IMR-90 (cell line): ENCODE results near the gene TBC1D10A. TPM values are rescaled to one million over a fixed set of nuclear protein-coding genes. Genes with fewer than 3 reads are reported as not detected.

Experiments
- ATAC-seq: fragments of 200-7000 bp; cut with Tn5 transposase; 2 replicates; pipeline ENCODE4 v1.9.1; 2020; ENCODE audit warnings: low read depth, mild to moderate bottlenecking, moderate library complexity
- BruUV-seq: library from RNA; stranded (reverse); fragments of 400-500 nt; replicated peaks from 2 replicates; lab custom pipeline; 2021; lab: Mats Ljungman, UMichigan
- CTCF ChIA-PET: fragments of 300-600 bp; formaldehyde crosslinking; extraction: SDS; loops from one replicate; lab custom pipeline; 2021; ENCODE audit warnings: antibody characterized with exemption; lab: Yijun Ruan, JAX
- POLR2A ChIA-PET: fragments of 300-600 bp; sonication (Branson Sonifier 250); formaldehyde crosslinking; loops from one replicate; lab custom pipeline; 2022; ENCODE audit warnings: antibody characterized with exemption; ENCODE audit not compliant: unreplicated experiment; lab: Charles Lee
- DNase-seq: peaks from one replicate; pipeline ENCODE4 v3.0.0; 2013
- H2AFZ ChIP-seq: replicated peaks from 2 replicates; pipeline ENCODE3; 2013; ENCODE audit warnings: low read length, mild to moderate bottlenecking; ENCODE audit not compliant: poor library complexity
- H2AK5ac ChIP-seq: 2 replicates; pipeline ENCODE4 v1.6.1; 2013; ENCODE audit warnings: low read depth, low read length, inconsistent platforms
- H2AK9ac ChIP-seq: replicated peaks from 2 replicates; pipeline ENCODE3; 2013; ENCODE audit warnings: mild to moderate bottlenecking, low read depth, low read length, moderate library complexity; ENCODE audit not compliant: poor library complexity
- H2BK120ac ChIP-seq: 2 replicates; pipeline ENCODE4 v1.6.1; 2013; ENCODE audit warnings: low read depth, low read length, inconsistent platforms
- H2BK15ac ChIP-seq: 3 replicates; pipeline ENCODE4 v1.6.1; 2013; ENCODE audit warnings: low read depth, low read length, inconsistent platforms
- H2BK20ac ChIP-seq: 2 replicates; pipeline ENCODE4 v1.6.1; 2013; ENCODE audit warnings: low read depth, mild to moderate bottlenecking, inconsistent platforms, low read length, moderate library complexity
- H2BK5ac ChIP-seq: 2 replicates; pipeline ENCODE4 v1.6.1; 2013; ENCODE audit warnings: mild to moderate bottlenecking, low read depth, low read length, inconsistent platforms; ENCODE audit not compliant: poor library complexity, severe bottlenecking
- H3K14ac ChIP-seq: replicated peaks from 2 replicates; pipeline ENCODE4 v1.6.1; 2013; ENCODE audit warnings: low read depth, low read length, inconsistent platforms
- H3K18ac ChIP-seq: 2 replicates; pipeline ENCODE4 v1.6.1; 2013; ENCODE audit warnings: low read depth, low read length, control low read depth
- H3K23ac ChIP-seq: 2 replicates; pipeline ENCODE4 v1.6.1; 2013; ENCODE audit warnings: low read depth, low read length, inconsistent platforms
- H3K27ac ChIP-seq: 2 replicates; pipeline ENCODE4 v1.5.1; 2013; ENCODE audit warnings: mild to moderate bottlenecking, control low read depth, low read length; ENCODE audit not compliant: insufficient read depth
- H3K27me3 ChIP-seq: 2 replicates; pipeline ENCODE4 v1.6.1; 2013; ENCODE audit warnings: low read length; ENCODE audit not compliant: control insufficient read depth, insufficient read depth
- H3K36me3 ChIP-seq: 2 replicates; pipeline ENCODE4 v1.6.1; 2013; ENCODE audit warnings: low read length, mixed read lengths; ENCODE audit not compliant: control insufficient read depth, insufficient read depth
- H3K4ac ChIP-seq: 2 replicates; pipeline ENCODE4 v1.6.1; 2013; ENCODE audit warnings: low read depth, low read length, inconsistent platforms
- H3K4me1 ChIP-seq: 2 replicates; pipeline ENCODE4 v1.6.1; 2013; ENCODE audit warnings: low read length, mixed read lengths; ENCODE audit not compliant: control insufficient read depth, insufficient read depth
- H3K4me2 ChIP-seq: 2 replicates; pipeline ENCODE4 v1.6.1; 2013; ENCODE audit warnings: low read depth, mild to moderate bottlenecking, control low read depth, low read length, moderate library complexity
- H3K4me3 ChIP-seq: 2 replicates; pipeline ENCODE4 v1.5.1; 2013; ENCODE audit warnings: low read depth, mild to moderate bottlenecking, control low read depth, low read length, moderate library complexity; ENCODE audit not compliant: insufficient read depth
- H3K56ac ChIP-seq: 2 replicates; pipeline ENCODE4 v1.6.1; 2013; ENCODE audit warnings: low read length, inconsistent platforms; ENCODE audit not compliant: insufficient read depth; ENCODE audit errors: extremely low read depth
- H3K79me1 ChIP-seq, 2 experiments: 2 replicates each; pipeline ENCODE4 v1.6.1; 2013; ENCODE audit warnings: low read length in 2 of 2, inconsistent platforms in 1 of 2, low read depth in 1 of 2
- H3K9ac ChIP-seq: 2 replicates; pipeline ENCODE4 v1.6.1; 2013; ENCODE audit warnings: low read depth, low read length, control low read depth
- H3K9me1 ChIP-seq: 2 replicates; pipeline ENCODE4 v1.6.1; 2013; ENCODE audit warnings: low read length, inconsistent platforms; ENCODE audit not compliant: insufficient read depth
- H3K9me3 ChIP-seq: 2 replicates; pipeline ENCODE4 v1.6.1; 2013; ENCODE audit warnings: low read length; ENCODE audit not compliant: control insufficient read depth, insufficient read depth
- H4K20me1 ChIP-seq: 2 replicates; pipeline ENCODE4 v1.6.1; 2013; ENCODE audit warnings: low read length, inconsistent platforms; ENCODE audit not compliant: insufficient read depth
- H4K5ac ChIP-seq: 2 replicates; pipeline ENCODE4 v1.6.1; 2013; ENCODE audit warnings: mild to moderate bottlenecking, low read depth, low read length, control low read depth
- H4K8ac ChIP-seq, 2 experiments: 2 replicates each; pipeline ENCODE4 v1.6.1; 2013; ENCODE audit warnings: low read depth in 2 of 2, low read length in 2 of 2, control low read depth in 1 of 2, inconsistent platforms in 1 of 2
- H4K91ac ChIP-seq: 2 replicates; pipeline ENCODE4 v1.6.1; 2013; ENCODE audit warnings: low read depth, low read length, inconsistent platforms; ENCODE audit not compliant: insufficient read depth
- CHD1 ChIP-seq: IDR thresholded peaks from 2 replicates; pipeline ENCODE4 v1.6.1; 2012; ENCODE audit warnings: low read depth, low read length, improper control_type of control experiment
- FOS ChIP-seq: fragments of 150-350 bp; IDR thresholded peaks from 2 replicates; pipeline ENCODE4 v1.6.1; 2016; ENCODE audit warnings: low read depth, low read length
- MAFK ChIP-seq: IDR thresholded peaks from 2 replicates; pipeline ENCODE4 v1.6.1; 2012; ENCODE audit warnings: low read depth, low read length, improper control_type of control experiment
- POLR2A ChIP-seq: IDR thresholded peaks from 2 replicates; pipeline ENCODE4 v1.6.1; 2012; ENCODE audit warnings: mild to moderate bottlenecking, low read depth, low read length
- RAD21 ChIP-seq: IDR thresholded peaks from 2 replicates; pipeline ENCODE4 v1.6.1; 2012; ENCODE audit warnings: low read length, improper control_type of control experiment
- RCOR1 ChIP-seq: IDR thresholded peaks from 2 replicates; pipeline ENCODE4 v1.6.1; 2012; ENCODE audit warnings: mild to moderate bottlenecking, low read length, improper control_type of control experiment; ENCODE audit not compliant: insufficient replicate concordance
- SMC3 ChIP-seq: fragments of 150-350 bp; IDR thresholded peaks from 2 replicates; pipeline ENCODE4 v1.6.1; 2016; ENCODE audit warnings: low read depth, mild to moderate bottlenecking, antibody characterized with exemption, low read length, moderate library complexity
- WGBS, 2 experiments: methylation state at CpG; one replicate each; pipeline versions ENCODE4 v1.1.5 to v1.1.7; 2013; ENCODE audit warnings: missing lambda C conversion rate in 2 of 2; ENCODE audit not compliant: insufficient read length in 1 of 2; ENCODE audit errors: extremely low coverage in 2 of 2; 5-methylcytosine and 5-hydroxymethylcytosine counted together
- dilution Hi-C: fragments of 300-500 bp; cut with HindIII; formaldehyde crosslinking; loops from one replicate; pipeline ENCODE4 v1.14.3; 2018; ENCODE audit warnings: low sequenced_read_pairs; ENCODE audit not compliant: unreplicated experiment
- in situ Hi-C: fragments of 300-500 bp; cut with MboI; formaldehyde crosslinking; loops from 3 replicates; pipeline ENCODE4 v1.14.3; 2019; ENCODE audit warnings: low sequenced_read_pairs, inconsistent platforms, mixed read lengths
- intact Hi-C: fragments of 100-400 bp; cut with micrococcal nuclease; formaldehyde crosslinking; loops from 2 replicates; pipeline ENCODE4 v1.10.0; 2022
- polyA plus RNA-seq, 3 experiments: library from polyadenylated mRNA; depleted of rRNA; stranded (reverse); fragments of >200 nt; gene quantifications; 2 replicates each; pipeline ENCODE4 v1.2.3, GENCODE V29; 2012; ENCODE audit warnings: low replicate concordance in 1 of 3
- total RNA-seq: library from RNA; depleted of rRNA; stranded (reverse); fragments of >200 nt; gene quantifications from 2 replicates; pipeline ENCODE4 v1.2.3, GENCODE V29; 2012
- TF ChIP-seq, protein P1 (sequence below): conservative IDR thresholded peaks from 2 replicates; pipeline ENCODE4 v1.5.1; 2012; ENCODE audit warnings: mild to moderate bottlenecking, low read depth, low read length, improper control_type of control experiment

The TBC1D10A gene
- total and polyA plus RNA-seq, 2 of the 4 experiments (the other 2 are of a cell fraction), result 16.3 to 33.1 TPM

DNA sequence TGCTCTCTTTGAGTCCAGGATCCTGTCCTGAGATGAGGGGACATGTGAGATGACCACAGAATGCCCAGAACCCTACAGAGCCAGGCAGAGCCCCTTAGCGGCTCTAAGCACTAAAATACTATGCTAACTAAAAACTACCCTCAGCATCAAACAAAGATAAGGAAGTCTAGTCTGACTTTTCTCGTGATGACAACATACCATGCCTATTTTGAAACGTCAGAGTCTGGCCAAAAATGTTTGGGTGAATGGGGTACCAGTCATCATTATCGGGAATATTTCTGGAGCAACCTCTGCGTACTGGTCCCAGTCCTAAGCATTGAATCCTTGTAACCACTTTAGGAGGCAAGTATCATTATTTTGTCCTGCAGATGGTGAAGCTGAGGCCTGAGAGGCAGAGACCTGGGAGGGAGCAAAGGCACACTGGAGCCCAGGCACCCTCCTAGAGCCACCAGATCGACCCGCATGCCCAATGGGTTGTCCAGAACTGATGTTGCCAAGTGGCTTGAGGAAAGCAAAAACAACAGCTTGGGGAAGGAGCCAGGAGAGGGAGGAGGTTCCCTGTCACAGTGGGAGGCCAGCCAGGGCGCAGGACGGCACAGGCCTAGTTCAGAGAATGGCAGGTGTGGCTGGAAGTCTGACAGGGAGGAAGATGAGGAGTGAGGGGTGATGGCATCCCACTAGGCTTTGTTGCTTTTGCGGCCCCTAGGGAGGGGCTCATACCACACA is 52.9 kb downstream of the TBC1D10A start:
- no peaks in the 10 kb centered on the region for H3K27me3 ChIP-seq
- no peak overlapping the region for H3K9ac ChIP-seq
- in situ Hi-C loops (no loop called here), intact Hi-C loops (no loop called here), dilution Hi-C loops (no loop called here)
- peak overlapping the region; percentile 19 for H2AFZ ChIP-seq
- no peak overlapping the region for H2BK5ac ChIP-seq
- no peak overlapping the region for H2AK5ac ChIP-seq
- BruUV-seq, result no TSS peak
- no peak overlapping the region for H3K56ac ChIP-seq
- no peak overlapping the region for H3K4me2 ChIP-seq
- no peaks in the 10 kb centered on the region for H3K9me3 ChIP-seq
- no peaks in the 10 kb centered on the region for H3K36me3 ChIP-seq
- POLR2A ChIA-PET, result no interaction called here
- H3K23ac ChIP-seq, result no peak overlapping the region
- H3K14ac ChIP-seq, result no peak overlapping the region
- ATAC-seq (no peak), DNase-seq (peak; percentile 41)
- H4K8ac ChIP-seq, result no peak overlapping the region
- no peak overlapping the region for H3K18ac ChIP-seq
- WGBS, 2 experiments, result 55% methylated on average over 3 of the region's 10 CpGs; no CpG with 5 or more reads in 1 of the 2 experiments
- peaks cover 8% of the 10 kb centered on the region for H3K4me1 ChIP-seq
- no peak overlapping the region for H3K4me3 ChIP-seq
- no peak overlapping the region for H2BK120ac ChIP-seq
- no peak overlapping the region for H3K4ac ChIP-seq
- CTCF ChIA-PET, result no interaction called here
- no peak overlapping the region; the same call in 1 of the 2 replicates for H4K91ac ChIP-seq
- H4K20me1 ChIP-seq, result no peaks in the 10 kb centered on the region
- H4K5ac ChIP-seq, result no peak overlapping the region
- no peak overlapping the region for H2BK15ac ChIP-seq
- H2BK20ac ChIP-seq, result no peak overlapping the region
- H3K9me1 ChIP-seq, result no peaks in the 10 kb centered on the region
- H3K79me1 ChIP-seq, result no peaks in the 10 kb centered on the region
- no peak overlapping the region for H3K27ac ChIP-seq
- no peak overlapping the region for H2AK9ac ChIP-seq
- TF ChIP-seq POLR2A (no peak), FOS (0 out of 2 replicates have a peak, but pooled peaks have one; percentile 10), MAFK (no peak), SMC3 (no peak), RAD21 (no peak), CHD1 (no peak), RCOR1 (no peak)
- TF ChIP-seq, protein P1, sequence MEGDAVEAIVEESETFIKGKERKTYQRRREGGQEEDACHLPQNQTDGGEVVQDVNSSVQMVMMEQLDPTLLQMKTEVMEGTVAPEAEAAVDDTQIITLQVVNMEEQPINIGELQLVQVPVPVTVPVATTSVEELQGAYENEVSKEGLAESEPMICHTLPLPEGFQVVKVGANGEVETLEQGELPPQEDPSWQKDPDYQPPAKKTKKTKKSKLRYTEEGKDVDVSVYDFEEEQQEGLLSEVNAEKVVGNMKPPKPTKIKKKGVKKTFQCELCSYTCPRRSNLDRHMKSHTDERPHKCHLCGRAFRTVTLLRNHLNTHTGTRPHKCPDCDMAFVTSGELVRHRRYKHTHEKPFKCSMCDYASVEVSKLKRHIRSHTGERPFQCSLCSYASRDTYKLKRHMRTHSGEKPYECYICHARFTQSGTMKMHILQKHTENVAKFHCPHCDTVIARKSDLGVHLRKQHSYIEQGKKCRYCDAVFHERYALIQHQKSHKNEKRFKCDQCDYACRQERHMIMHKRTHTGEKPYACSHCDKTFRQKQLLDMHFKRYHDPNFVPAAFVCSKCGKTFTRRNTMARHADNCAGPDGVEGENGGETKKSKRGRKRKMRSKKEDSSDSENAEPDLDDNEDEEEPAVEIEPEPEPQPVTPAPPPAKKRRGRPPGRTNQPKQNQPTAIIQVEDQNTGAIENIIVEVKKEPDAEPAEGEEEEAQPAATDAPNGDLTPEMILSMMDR, result no peak
